Stomach (tissue), 4 donors: Measurements from ENCODE around the gene SIK2.

Experiments
- EP300 ChIP-seq: sonication (generic); formaldehyde crosslinking; IDR thresholded peaks from one replicate; pipeline ENCODE4 v1.6.1; 2017; ENCODE audit warnings: antibody characterized with exemption
- POLR2A ChIP-seq, 4 donors: fragments of 450-650 bp; IDR thresholded peaks; one replicate each; pipeline ENCODE4 v1.6.1; 2016; ENCODE audit warnings: antibody characterized with exemption in 4 of 4, control low read depth in 2 of 4, mild to moderate bottlenecking in 1 of 4, moderate library complexity in 1 of 4
- TF ChIP-seq, protein P1 (sequence below), 7 experiments: fragments of 450-650 bp in 4 of 7; fragments of 200-600 bp in 3 of 7; sonication (generic) in 3 of 7; IDR thresholded peaks; one replicate each; pipeline ENCODE4 v1.5.1; 2016 to 2019; ENCODE audit warnings: antibody characterized with exemption in 7 of 7, control low read depth in 2 of 7, mild to moderate bottlenecking in 1 of 7

DNA sequence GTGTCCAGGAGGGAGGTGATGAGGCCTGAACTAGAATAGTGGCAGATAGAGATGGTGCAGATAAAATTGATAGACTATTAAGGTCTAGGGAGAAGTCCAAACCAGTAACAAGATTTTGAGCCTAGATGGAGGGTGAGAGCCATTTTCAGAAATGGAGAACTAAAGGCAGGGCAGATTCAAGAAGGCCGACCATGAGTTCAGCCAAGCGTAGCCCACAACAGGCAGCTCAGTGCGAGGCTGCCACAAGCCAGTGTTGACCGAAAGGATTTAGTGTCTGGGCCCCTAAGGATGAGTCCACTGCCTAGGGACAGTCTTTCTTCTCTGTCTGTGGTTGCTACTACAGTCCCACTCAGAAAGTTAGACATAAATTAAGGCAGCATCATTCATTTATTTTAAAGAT, 112.3 kb downstream of the SIK2 start:
- TF ChIP-seq, protein P1, sequence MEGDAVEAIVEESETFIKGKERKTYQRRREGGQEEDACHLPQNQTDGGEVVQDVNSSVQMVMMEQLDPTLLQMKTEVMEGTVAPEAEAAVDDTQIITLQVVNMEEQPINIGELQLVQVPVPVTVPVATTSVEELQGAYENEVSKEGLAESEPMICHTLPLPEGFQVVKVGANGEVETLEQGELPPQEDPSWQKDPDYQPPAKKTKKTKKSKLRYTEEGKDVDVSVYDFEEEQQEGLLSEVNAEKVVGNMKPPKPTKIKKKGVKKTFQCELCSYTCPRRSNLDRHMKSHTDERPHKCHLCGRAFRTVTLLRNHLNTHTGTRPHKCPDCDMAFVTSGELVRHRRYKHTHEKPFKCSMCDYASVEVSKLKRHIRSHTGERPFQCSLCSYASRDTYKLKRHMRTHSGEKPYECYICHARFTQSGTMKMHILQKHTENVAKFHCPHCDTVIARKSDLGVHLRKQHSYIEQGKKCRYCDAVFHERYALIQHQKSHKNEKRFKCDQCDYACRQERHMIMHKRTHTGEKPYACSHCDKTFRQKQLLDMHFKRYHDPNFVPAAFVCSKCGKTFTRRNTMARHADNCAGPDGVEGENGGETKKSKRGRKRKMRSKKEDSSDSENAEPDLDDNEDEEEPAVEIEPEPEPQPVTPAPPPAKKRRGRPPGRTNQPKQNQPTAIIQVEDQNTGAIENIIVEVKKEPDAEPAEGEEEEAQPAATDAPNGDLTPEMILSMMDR (IDR thresholded peaks at IDR 0.05) = no peak
- no peak for TF ChIP-seq POLR2A (IDR thresholded peaks at IDR 0.05)
- no peak for TF ChIP-seq EP300
